H1 (cell line): Measurements from ENCODE around the gene MRPS26.

Source experiments
- ATF2 ChIP-seq: IDR thresholded peaks from 2 replicates; pipeline ENCODE4 v1.6.1; 2012; ENCODE audit warnings: low read length, inconsistent platforms
- CTCF ChIP-seq, 3 experiments: IDR thresholded peaks; 1 replicate in 2 of 3; 2 replicates in 1 of 3; pipeline versions ENCODE4 v1.5.1 to v1.6.1; 2011; ENCODE audit warnings: low read length in 3 of 3, mild to moderate bottlenecking in 3 of 3, inconsistent platforms in 2 of 3, low read depth in 1 of 3, moderate library complexity in 1 of 3; ENCODE audit not compliant: insufficient read depth in 1 of 3; ENCODE audit errors: control extremely low read depth in 1 of 3
- GABPA ChIP-seq: IDR thresholded peaks from 2 replicates; pipeline ENCODE4 v1.6.1; 2011; ENCODE audit warnings: mild to moderate bottlenecking, low read length, moderate library complexity, borderline replicate concordance; ENCODE audit not compliant: insufficient read depth
- SIN3A ChIP-seq, 2 experiments: IDR thresholded peaks in 1 of 2; conservative IDR thresholded peaks in 1 of 2; 2 replicates each; pipeline ENCODE4 v1.6.1; 2011 to 2012; ENCODE audit warnings: low read length in 2 of 2, improper control_type of control experiment in 1 of 2, low read depth in 1 of 2, mild to moderate bottlenecking in 1 of 2
- SRF ChIP-seq: IDR thresholded peaks from 2 replicates; pipeline ENCODE4 v1.6.1; 2011; ENCODE audit warnings: mild to moderate bottlenecking, low read depth, low read length, moderate library complexity
- SUZ12 ChIP-seq: fragments of 200-600 bp; sonication (generic); IDR thresholded peaks from 2 replicates; pipeline ENCODE4 v1.6.1; 2012; ENCODE audit warnings: mild to moderate bottlenecking, inconsistent platforms, low read length, moderate library complexity, mixed read lengths
- USF2 ChIP-seq: IDR thresholded peaks from 2 replicates; pipeline ENCODE4 v1.6.1; 2011; ENCODE audit warnings: low read length, improper control_type of control experiment

GRCh38 chr20:3021327-3021726 is 24.5 kb upstream of the MRPS26 start:
- TF ChIP-seq ATF2 (no peak), CTCF (IDR thresholded peaks at IDR 0.05; ENCODE audit: control extremely low read depth in 1 of 3, insufficient read depth in 1 of 3, low read depth in 1 of 3, low read length in 3 of 3) (no peak), USF2 (no peak), SIN3A (conservative IDR thresholded peaks at IDR 0.05 in 1 of 2, IDR thresholded peaks at IDR 0.05 in 1 of 2; ENCODE audit: low read depth in 1 of 2, low read length in 2 of 2) (no peak), GABPA (no peak), SRF (no peak), SUZ12 (no peak)
